Thyroid gland (tissue), 4 donors: ENCODE results near the gene FGD5.

Experiments
- POLR2A ChIP-seq, 2 donors: fragments of 450-650 bp; IDR thresholded peaks; one replicate each; pipeline ENCODE4 v1.6.1; 2017; ENCODE audit warnings: antibody characterized with exemption in 2 of 2, mild to moderate bottlenecking in 2 of 2, moderate library complexity in 1 of 2
- TF ChIP-seq, protein P1 (sequence below), 6 experiments: fragments of 200-600 bp in 3 of 6; fragments of 450-650 bp in 3 of 6; sonication (generic) in 3 of 6; IDR thresholded peaks; one replicate each; pipeline ENCODE4 v1.5.1; 2016 to 2019; ENCODE audit warnings: antibody characterized with exemption in 6 of 6, mild to moderate bottlenecking in 2 of 6, inconsistent platforms in 1 of 6, moderate library complexity in 1 of 6

DNA sequence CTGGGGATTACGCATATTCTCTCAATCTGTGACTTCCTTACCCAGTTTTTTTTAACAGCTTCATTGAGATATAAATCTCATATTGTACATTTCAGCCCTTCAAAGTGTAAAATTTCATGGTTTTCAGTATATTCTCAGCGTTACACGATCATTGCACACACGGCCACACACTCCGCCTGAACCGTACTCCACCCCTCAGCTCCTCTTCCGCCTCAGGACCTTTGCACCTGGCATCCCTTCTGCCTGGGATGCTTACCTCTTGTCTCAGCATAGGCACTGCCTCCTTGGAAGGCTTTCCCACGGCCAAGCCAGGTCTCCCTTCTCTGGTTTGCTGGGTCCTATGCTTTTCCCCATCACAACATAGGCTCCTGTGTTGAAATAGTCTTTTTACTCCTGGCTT, 71.2 kb downstream of the FGD5 start:
- TF ChIP-seq, protein P1, sequence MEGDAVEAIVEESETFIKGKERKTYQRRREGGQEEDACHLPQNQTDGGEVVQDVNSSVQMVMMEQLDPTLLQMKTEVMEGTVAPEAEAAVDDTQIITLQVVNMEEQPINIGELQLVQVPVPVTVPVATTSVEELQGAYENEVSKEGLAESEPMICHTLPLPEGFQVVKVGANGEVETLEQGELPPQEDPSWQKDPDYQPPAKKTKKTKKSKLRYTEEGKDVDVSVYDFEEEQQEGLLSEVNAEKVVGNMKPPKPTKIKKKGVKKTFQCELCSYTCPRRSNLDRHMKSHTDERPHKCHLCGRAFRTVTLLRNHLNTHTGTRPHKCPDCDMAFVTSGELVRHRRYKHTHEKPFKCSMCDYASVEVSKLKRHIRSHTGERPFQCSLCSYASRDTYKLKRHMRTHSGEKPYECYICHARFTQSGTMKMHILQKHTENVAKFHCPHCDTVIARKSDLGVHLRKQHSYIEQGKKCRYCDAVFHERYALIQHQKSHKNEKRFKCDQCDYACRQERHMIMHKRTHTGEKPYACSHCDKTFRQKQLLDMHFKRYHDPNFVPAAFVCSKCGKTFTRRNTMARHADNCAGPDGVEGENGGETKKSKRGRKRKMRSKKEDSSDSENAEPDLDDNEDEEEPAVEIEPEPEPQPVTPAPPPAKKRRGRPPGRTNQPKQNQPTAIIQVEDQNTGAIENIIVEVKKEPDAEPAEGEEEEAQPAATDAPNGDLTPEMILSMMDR (IDR thresholded peaks at IDR 0.05), result no peak
- no peak for TF ChIP-seq POLR2A (IDR thresholded peaks at IDR 0.05)
